ENCODE measurements around the gene PSMA5.

- TF ChIP-seq, protein P1, sequence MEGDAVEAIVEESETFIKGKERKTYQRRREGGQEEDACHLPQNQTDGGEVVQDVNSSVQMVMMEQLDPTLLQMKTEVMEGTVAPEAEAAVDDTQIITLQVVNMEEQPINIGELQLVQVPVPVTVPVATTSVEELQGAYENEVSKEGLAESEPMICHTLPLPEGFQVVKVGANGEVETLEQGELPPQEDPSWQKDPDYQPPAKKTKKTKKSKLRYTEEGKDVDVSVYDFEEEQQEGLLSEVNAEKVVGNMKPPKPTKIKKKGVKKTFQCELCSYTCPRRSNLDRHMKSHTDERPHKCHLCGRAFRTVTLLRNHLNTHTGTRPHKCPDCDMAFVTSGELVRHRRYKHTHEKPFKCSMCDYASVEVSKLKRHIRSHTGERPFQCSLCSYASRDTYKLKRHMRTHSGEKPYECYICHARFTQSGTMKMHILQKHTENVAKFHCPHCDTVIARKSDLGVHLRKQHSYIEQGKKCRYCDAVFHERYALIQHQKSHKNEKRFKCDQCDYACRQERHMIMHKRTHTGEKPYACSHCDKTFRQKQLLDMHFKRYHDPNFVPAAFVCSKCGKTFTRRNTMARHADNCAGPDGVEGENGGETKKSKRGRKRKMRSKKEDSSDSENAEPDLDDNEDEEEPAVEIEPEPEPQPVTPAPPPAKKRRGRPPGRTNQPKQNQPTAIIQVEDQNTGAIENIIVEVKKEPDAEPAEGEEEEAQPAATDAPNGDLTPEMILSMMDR (IDR thresholded peaks at IDR 0.05), result no peak
- TF ChIP-seq POLR2AphosphoS5 (IDR thresholded peaks at IDR 0.05), result no peak
- no peak for TF ChIP-seq POLR2A (IDR thresholded peaks at IDR 0.05)
Observed at GRCh38 chr1:109466452-109467300, 40.4 kb upstream of the PSMA5 start, which contains the start of gene SYPL2.

All from breast epithelium (tissue), 3 donors.